Stomach (tissue), 4 donors: ENCODE measurements around the gene MAMDC2.

Source experiments
- CTCF ChIP-seq, 7 experiments: fragments of 450-650 bp in 4 of 7; fragments of 200-600 bp in 3 of 7; sonication (generic) in 3 of 7; IDR thresholded peaks; one replicate each; pipeline ENCODE4 v1.5.1; 2016 to 2019; ENCODE audit warnings: antibody characterized with exemption in 7 of 7, control low read depth in 2 of 7, mild to moderate bottlenecking in 1 of 7
- EP300 ChIP-seq: sonication (generic); formaldehyde crosslinking; IDR thresholded peaks from one replicate; pipeline ENCODE4 v1.6.1; 2017; ENCODE audit warnings: antibody characterized with exemption
- POLR2A ChIP-seq, 4 donors: fragments of 450-650 bp; IDR thresholded peaks; one replicate each; pipeline ENCODE4 v1.6.1; 2016; ENCODE audit warnings: antibody characterized with exemption in 4 of 4, control low read depth in 2 of 4, mild to moderate bottlenecking in 1 of 4, moderate library complexity in 1 of 4

GRCh38 chr9:70134360-70134759 is 90.7 kb downstream of the MAMDC2 start:
- TF ChIP-seq CTCF (IDR thresholded peaks at IDR 0.05) = no peak
- no peak for TF ChIP-seq EP300
- TF ChIP-seq POLR2A (IDR thresholded peaks at IDR 0.05) = no peak
